Fibroblast of the aortic adventitia (primary cell): ENCODE data around the gene KDM2B. TPM values are rescaled to one million over a fixed set of nuclear protein-coding genes. Genes with fewer than 3 reads are reported as not detected.

Experiments used
- DNase-seq: peaks from one replicate; pipeline ENCODE4 v3.0.0-alpha.2; 2010; ENCODE audit warnings: low read depth
- H3K4me3 ChIP-seq: 2 replicates; pipeline ENCODE4 v1.5.1; 2011; ENCODE audit warnings: low read depth, mild to moderate bottlenecking, control low read depth, low read length, moderate library complexity
- CTCF ChIP-seq: IDR thresholded peaks from 2 replicates; pipeline ENCODE4 v1.5.1; 2011; ENCODE audit warnings: mild to moderate bottlenecking, low read length, control low read depth, inconsistent platforms; ENCODE audit not compliant: insufficient read depth
- total RNA-seq: library from RNA; depleted of rRNA; stranded (reverse); fragments of >200 nt; gene quantifications from 2 replicates; pipeline ENCODE4 v1.2.3, GENCODE V29; 2012; ENCODE audit warnings: low replicate concordance

The KDM2B gene
- total RNA-seq, 1 donor: 26.8 TPM

GRCh38 chr12:121539908-121540307 lies 40.9 kb downstream of the KDM2B start:
- no peak for TF ChIP-seq CTCF
- H3K4me3 ChIP-seq: no peak overlapping the region
- no peak for DNase-seq

GRCh38 chr12:121538699-121539061 lies 42.1 kb downstream of the KDM2B start:
- DNase-seq: peak; percentile 24
- no peak overlapping the region for H3K4me3 ChIP-seq
- no peak for TF ChIP-seq CTCF

GRCh38 chr12:121537814-121538698 lies 42.8 kb downstream of the KDM2B start:
- peak overlapping the region; percentile 60 for H3K4me3 ChIP-seq
- no peak for TF ChIP-seq CTCF
- DNase-seq: no peak

GRCh38 chr12:121536899-121537813 lies 43.7 kb downstream of the KDM2B start:
- peak; percentile 73 for DNase-seq
- TF ChIP-seq CTCF: no peak
- H3K4me3 ChIP-seq: peak overlapping the region; percentile 60

GRCh38 chr12:121536054-121536898 lies 44.5 kb downstream of the KDM2B start:
- peak; percentile 83 for DNase-seq
- no peak for TF ChIP-seq CTCF
- peak overlapping the region; percentile 60 for H3K4me3 ChIP-seq
